Body of pancreas (tissue), 4 donors: ENCODE data around the gene IFNW1. TPM values are rescaled to one million over a fixed set of nuclear protein-coding genes. Genes with fewer than 3 reads are reported as not detected.
"Not testable (repeated sequence)": the region's sequence is repeated elsewhere in the genome, so short reads cannot be mapped to it uniquely, and the experiment has no call there.

Experiments
- ATAC-seq: fragments of 150-250 bp; one replicate; pipeline ENCODE4 v1.9.1; 2016
- DNase-seq, 4 donors: peaks; one replicate each; pipeline ENCODE4 v3.0.0-alpha.2; 2019
- H3K27ac ChIP-seq, 4 donors: fragments of 200-600 bp; sonication (generic); 1 replicate in 3 of 4; 2 replicates in 1 of 4; pipeline versions ENCODE4 v1.5.1 to v1.6.1; 2016 to 2019; ENCODE audit warnings: mild to moderate bottlenecking in 1 of 4, mixed read lengths in 1 of 4, moderate library complexity in 1 of 4
- H3K27me3 ChIP-seq, 2 donors: fragments of 200-600 bp; sonication (generic); one replicate each; pipeline ENCODE4 v1.6.0; 2016; ENCODE audit warnings: mild to moderate bottlenecking in 1 of 2
- H3K36me3 ChIP-seq, 2 donors: fragments of 200-600 bp; sonication (generic); replicated peaks in 1 of 2; 2 replicates each; pipeline ENCODE4 v1.5.1; 2016; ENCODE audit warnings: low read depth in 2 of 2; ENCODE audit not compliant: insufficient read depth in 1 of 2
- H3K4me1 ChIP-seq: fragments of 200-600 bp; sonication (generic); one replicate; pipeline ENCODE4 v1.6.0; 2016
- H3K4me3 ChIP-seq, 2 donors: fragments of 200-600 bp; sonication (generic); 1 replicate in 1 of 2; 2 replicates in 1 of 2; pipeline ENCODE4 v1.5.1; 2016 to 2019
- H3K9me3 ChIP-seq, 3 donors: fragments of 200-600 bp; sonication (generic); 1 replicate in 2 of 3; 2 replicates in 1 of 3; pipeline ENCODE4 v1.5.1; 2016
- CTCF ChIP-seq, 7 experiments: fragments of 450-650 bp in 4 of 7; fragments of 200-600 bp in 3 of 7; sonication (generic) in 3 of 7; IDR thresholded peaks; one replicate each; pipeline ENCODE4 v1.5.1; 2016 to 2019; ENCODE audit warnings: antibody characterized with exemption in 7 of 7
- POLR2A ChIP-seq, 3 donors: fragments of 450-650 bp; IDR thresholded peaks; one replicate each; pipeline ENCODE4 v1.6.1; 2016; ENCODE audit warnings: antibody characterized with exemption in 3 of 3, mild to moderate bottlenecking in 2 of 3
- WGBS, 2 donors: methylation state at CpG; one replicate each; pipeline ENCODE4 v1.1.5; 2017; 5-methylcytosine and 5-hydroxymethylcytosine counted together
- intact Hi-C: fragments of 100-400 bp; cut with DNase I; formaldehyde crosslinking; loops from one replicate; pipeline ENCODE4 v1.15.1; 2023
- total RNA-seq, 2 donors: library from RNA; depleted of rRNA; stranded (reverse); fragments of >200 nt; gene quantifications; one replicate each; pipeline ENCODE4 v1.1.0, GENCODE V29; 2016

The IFNW1 gene
- not detected for total RNA-seq

- DNase-seq (no peak), ATAC-seq (no peak)
- H3K27me3 ChIP-seq, result no peaks in the 10 kb centered on the region
- H3K36me3 ChIP-seq, result no peaks in the 10 kb centered on the region
- H3K27ac ChIP-seq, result no peak within 1 kb of the TSS
- TF ChIP-seq POLR2A (IDR thresholded peaks at IDR 0.05) (no peak), CTCF (IDR thresholded peaks at IDR 0.05) (no peak)
- intact Hi-C loops, result no loop called here
- H3K4me3 ChIP-seq, result no peak within 1 kb of the TSS
- no peaks in the 10 kb centered on the region for H3K4me1 ChIP-seq
- WGBS, 2 donors, result 7 to 11% methylated on average over 1 of the region's 1 CpG
- no peaks in the 10 kb centered on the region for H3K9me3 ChIP-seq
These were observed at the start of gene IFNW1 for GRCh38 chr9:21141427-21141882. Gene IFNW1 (minus strand): TSS chr9:21141832. CDS start chr9:21141570, 262 bp downstream.

- ATAC-seq, H3K4me3 ChIP-seq, intact Hi-C loops, H3K27ac ChIP-seq, H3K9me3 ChIP-seq, H3K27me3 ChIP-seq, H3K36me3 ChIP-seq, DNase-seq, H3K4me1 ChIP-seq: not testable (repeated sequence)
- WGBS, 2 donors, result 65 to 74% methylated on average over 3 of the region's 3 CpGs
These were observed 45.9 kb upstream of the IFNW1 start, which contains the start of gene IFNA4 for GRCh38 chr9:21187487-21187886. Gene IFNA4 (minus strand): TSS chr9:21187587. CDS start chr9:21187531, 56 bp downstream.

- H3K4me3 ChIP-seq, H3K9me3 ChIP-seq, intact Hi-C loops, H3K27ac ChIP-seq, H3K27me3 ChIP-seq, H3K4me1 ChIP-seq, H3K36me3 ChIP-seq, ATAC-seq: not testable (repeated sequence)
- 30 to 40% methylated on average over 4 of the region's 4 CpGs for WGBS, 2 donors
- DNase-seq, result peak in 2 of 4 donors; percentile 9 to 21
- peak in 4 of 7 experiments; percentile 10 to 30 (median 12) for TF ChIP-seq CTCF (IDR thresholded peaks at IDR 0.05)
These were observed 41.4 kb upstream of the IFNW1 start for GRCh38 chr9:21182810-21183736.

- H3K27ac ChIP-seq, result no peak overlapping the region
- no peaks in the 10 kb centered on the region for H3K4me1 ChIP-seq
- ATAC-seq (no peak), DNase-seq (no peak)
- intact Hi-C loops, result no loop called here
- no peak overlapping the region for H3K4me3 ChIP-seq
- 80 to 81% methylated on average over 2 of the region's 2 CpGs for WGBS, 2 donors
- H3K9me3 ChIP-seq, result no peaks in the 10 kb centered on the region
- TF ChIP-seq POLR2A (IDR thresholded peaks at IDR 0.05), result no peak
- no peak for TF ChIP-seq CTCF (IDR thresholded peaks at IDR 0.05)
- no peaks in the 10 kb centered on the region for H3K27me3 ChIP-seq
- no peaks in the 10 kb centered on the region for H3K36me3 ChIP-seq
These were observed 33.0 kb upstream of the IFNW1 start for GRCh38 chr9:21174671-21175070.

- Histone ChIP-seq H3K36me3 (no peaks in the 10 kb centered on the region), H3K4me1 (no peaks in the 10 kb centered on the region), H3K27ac (no peak overlapping the region), H3K9me3 (no peaks in the 10 kb centered on the region), H3K27me3 (no peaks in the 10 kb centered on the region), H3K4me3 (no peak overlapping the region)
- 71 to 73% methylated on average over 3 of the region's 3 CpGs for WGBS, 2 donors
- ATAC-seq, result no peak
- intact Hi-C loops, result no loop called here
- DNase-seq, result no peak
- TF ChIP-seq POLR2A (IDR thresholded peaks at IDR 0.05) (no peak), CTCF (IDR thresholded peaks at IDR 0.05) (no peak)
These were observed 30.5 kb upstream of the IFNW1 start for GRCh38 chr9:21172156-21172555.
